NT2/D1 (cell line): ENCODE measurements around the gene IFI27L2.

Experiments used
- SUZ12 ChIP-seq: IDR thresholded peaks from 2 replicates; pipeline ENCODE4 v1.6.1; 2011; ENCODE audit not compliant: insufficient read length, insufficient read depth; ENCODE audit errors: extremely low read depth
- YY1 ChIP-seq: IDR thresholded peaks from 2 replicates; pipeline ENCODE4 v1.6.1; 2011; ENCODE audit not compliant: insufficient read length, insufficient read depth
- ZNF274 ChIP-seq: IDR thresholded peaks from 2 replicates; pipeline ENCODE4 v1.6.1; 2011; ENCODE audit warnings: mild to moderate bottlenecking, low read depth, low read length

GRCh38 chr14:94172545-94172944 is 43.1 kb upstream of the IFI27L2 start:
- TF ChIP-seq YY1 (no peak), SUZ12 (no peak), ZNF274 (no peak)
